ENCODE data around the gene FRMD8. TPM values are rescaled to one million over a fixed set of nuclear protein-coding genes. Genes with fewer than 3 reads are reported as not detected.

The FRMD8 gene
- total and polyA plus RNA-seq, 9 of the 15 experiments (the other 6 are each of a cell fraction or from before 2014, with no cell fraction given): 4.5 to 54.5 (median 15.8) TPM

GRCh38 chr11:65454696-65455456, 68.4 kb downstream of the FRMD8 start (continued):
- TF ChIP-seq PRDM10 (IDR thresholded peaks at IDR 0.05; ENCODE audit: partially characterized antibody) (peak; percentile 39), MECOM (CRISPR knock-in tag; IDR thresholded peaks at IDR 0.05) (no peak), MTA1 (IDR thresholded peaks at IDR 0.05; ENCODE audit: borderline replicate concordance) (no peak), DLX4 (CRISPR knock-in tag; IDR thresholded peaks at IDR 0.05) (no peak), SP2 (IDR thresholded peaks at IDR 0.05; ENCODE audit: extremely low read depth, low read depth, low read length, poor library complexity, severe bottlenecking) (no peak), MLX (CRISPR knock-in tag; conservative IDR thresholded peaks at IDR 0.05) (0 out of 4 replicates have a peak, but pooled peaks of 1 of the 2 experiments have one; percentile 17), MCM5 (IDR thresholded peaks at IDR 0.05; ENCODE audit: low read depth) (no peak), SRSF1 (IDR thresholded peaks at IDR 0.05; ENCODE audit: low read depth, low read length) (no peak), HES1 (IDR thresholded peaks at IDR 0.05; ENCODE audit: low read depth) (no peak), TRIM28 (IDR thresholded peaks at IDR 0.05) (no peak), HDAC1 (IDR thresholded peaks at IDR 0.05) (peak in 1 of 2 experiments; percentile 51; a peak in 2 of 4 replicates), FOS (IDR thresholded peaks at IDR 0.05; ENCODE audit: extremely low read depth, insufficient read length) (no peak), SRSF7 (optimal IDR thresholded peaks at IDR 0.05; ENCODE audit: low read depth, low read length) (no peak), KDM1A (IDR thresholded peaks at IDR 0.05) (no peak), TCF7 (IDR thresholded peaks at IDR 0.05; ENCODE audit: borderline replicate concordance) (no peak), HNRNPUL1 (IDR thresholded peaks at IDR 0.05; ENCODE audit: low read length) (no peak), KDM5B (IDR thresholded peaks at IDR 0.05; ENCODE audit: insufficient replicate concordance, low read depth, low read length) (peak; percentile 99), HIVEP1 (CRISPR knock-in tag; IDR thresholded peaks at IDR 0.05) (no peak), THRB (CRISPR knock-in tag; conservative IDR thresholded peaks at IDR 0.05) (0 out of 2 replicates have a peak, but pooled peaks have one; percentile 71), ZFP30 (CRISPR knock-in tag; IDR thresholded peaks at IDR 0.05; ENCODE audit: borderline replicate concordance) (no peak), ZNF766 (CRISPR knock-in tag; conservative IDR thresholded peaks at IDR 0.05) (no peak), TBL1XR1 (IDR thresholded peaks at IDR 0.05; ENCODE audit: low read length in 2 of 2) (peak; percentile 37 to 60; a peak in 3 of 4 replicates)

Measured in K562 (cell line).